Progenitor cell of endocrine pancreas (in vitro differentiated cells): ENCODE measurements around the gene ATP6V1F. TPM values are rescaled to one million over a fixed set of nuclear protein-coding genes. Genes with fewer than 3 reads are reported as not detected.

Experiments used
- DNase-seq: peaks from one replicate; pipeline ENCODE4 v3.0.0; 2021; ENCODE audit warnings: low spot score; ENCODE audit not compliant: unreplicated experiment
- H3K27ac Mint-ChIP-seq: 2 replicates; pipeline ENCODE4 v1.8.0; 2021; ENCODE audit warnings: mild to moderate bottlenecking, moderate library complexity, mixed read lengths
- H3K27me3 Mint-ChIP-seq: 2 replicates; pipeline ENCODE4 v1.8.0; 2021; ENCODE audit warnings: mixed read lengths
- H3K36me3 Mint-ChIP-seq: 2 replicates; pipeline ENCODE4 v1.8.0; 2022; ENCODE audit warnings: mixed read lengths; ENCODE audit not compliant: insufficient read depth
- H3K4me1 Mint-ChIP-seq: 2 replicates; pipeline ENCODE4 v1.8.0; 2021; ENCODE audit warnings: low read depth, mixed read lengths
- H3K4me3 Mint-ChIP-seq: 2 replicates; pipeline ENCODE4 v1.8.0; 2021; ENCODE audit warnings: low read depth, mild to moderate bottlenecking, moderate library complexity, mixed read lengths
- H3K9me3 Mint-ChIP-seq: 2 replicates; pipeline ENCODE4 v1.8.0; 2021; ENCODE audit warnings: low read depth, mixed read lengths
- CTCF ChIP-seq: fragments of 200-600 bp; sonication (generic); IDR thresholded peaks from one replicate; pipeline ENCODE4 v1.5.0; 2021; ENCODE audit warnings: antibody characterized with exemption, mild to moderate bottlenecking; ENCODE audit not compliant: unreplicated experiment
- total RNA-seq: library from RNA; stranded (reverse); gene quantifications from 2 replicates; pipeline ENCODE4 v1.2.1, GENCODE V29; 2021

The ATP6V1F gene
- total RNA-seq, 1 donor from 2014 or later = 119 TPM

DNA sequence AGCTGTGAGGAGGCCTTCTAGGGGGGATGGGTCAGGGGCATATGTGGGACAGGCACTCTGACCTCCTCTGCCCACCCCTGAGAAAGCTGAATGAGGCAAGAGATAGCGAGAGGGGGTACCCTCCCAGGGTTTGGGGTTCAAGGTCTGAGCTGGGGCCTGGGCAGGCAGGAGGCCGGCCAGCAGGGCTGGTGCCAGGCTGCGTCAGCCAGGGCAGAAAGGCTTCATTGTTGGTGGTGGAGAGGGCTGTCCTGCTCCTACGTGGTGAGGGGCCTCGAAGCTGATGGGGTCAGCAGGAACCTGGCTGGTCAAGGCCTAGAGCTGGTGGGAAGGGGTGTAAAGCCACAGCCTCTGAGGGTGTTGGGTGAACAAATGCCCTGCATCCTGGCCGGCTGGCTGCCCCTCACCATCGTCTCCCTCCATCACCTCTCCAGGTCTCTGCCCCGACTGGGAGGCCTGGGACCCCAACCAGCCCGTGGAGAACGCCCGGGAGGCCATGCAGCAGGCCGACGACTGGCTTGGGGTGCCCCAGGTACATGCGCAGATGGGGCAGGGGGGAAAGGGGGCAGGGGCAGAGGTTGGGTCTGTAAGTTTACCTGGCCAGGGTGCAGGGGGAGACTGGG lies 25.8 kb upstream of the ATP6V1F start:
- no peaks in the 10 kb centered on the region for H3K36me3 Mint-ChIP-seq
- no peak overlapping the region for H3K27ac Mint-ChIP-seq
- DNase-seq = no peak
- no peak overlapping the region for H3K4me3 Mint-ChIP-seq
- no peaks in the 10 kb centered on the region for H3K9me3 Mint-ChIP-seq
- H3K4me1 Mint-ChIP-seq = peaks cover 3% of the 10 kb centered on the region
- TF ChIP-seq CTCF = no peak
- peaks cover 20% of the 10 kb centered on the region for H3K27me3 Mint-ChIP-seq

DNA sequence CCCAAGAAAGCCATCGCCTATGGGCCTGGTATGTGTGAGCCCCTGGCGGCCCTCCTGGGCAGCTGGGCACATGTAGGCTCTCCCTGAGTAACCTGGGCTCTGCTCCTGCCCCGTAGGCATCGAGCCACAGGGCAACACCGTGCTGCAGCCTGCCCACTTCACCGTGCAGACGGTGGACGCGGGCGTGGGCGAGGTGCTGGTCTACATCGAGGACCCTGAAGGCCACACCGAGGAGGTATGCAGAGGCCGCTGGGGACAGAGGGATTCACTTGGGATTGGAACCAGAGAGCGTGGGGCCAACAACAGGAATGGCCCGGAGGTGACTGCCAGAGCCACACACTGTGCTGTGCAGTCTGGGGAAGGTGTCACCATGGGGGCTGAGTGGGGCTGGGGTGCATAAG lies 25.1 kb upstream of the ATP6V1F start:
- no peaks in the 10 kb centered on the region for H3K9me3 Mint-ChIP-seq
- H3K4me1 Mint-ChIP-seq = peaks cover 2% of the 10 kb centered on the region
- no peak for DNase-seq
- H3K27me3 Mint-ChIP-seq = peaks cover 16% of the 10 kb centered on the region
- H3K36me3 Mint-ChIP-seq = no peaks in the 10 kb centered on the region
- no peak for TF ChIP-seq CTCF
- no peak overlapping the region for H3K4me3 Mint-ChIP-seq
- H3K27ac Mint-ChIP-seq = no peak overlapping the region

DNA sequence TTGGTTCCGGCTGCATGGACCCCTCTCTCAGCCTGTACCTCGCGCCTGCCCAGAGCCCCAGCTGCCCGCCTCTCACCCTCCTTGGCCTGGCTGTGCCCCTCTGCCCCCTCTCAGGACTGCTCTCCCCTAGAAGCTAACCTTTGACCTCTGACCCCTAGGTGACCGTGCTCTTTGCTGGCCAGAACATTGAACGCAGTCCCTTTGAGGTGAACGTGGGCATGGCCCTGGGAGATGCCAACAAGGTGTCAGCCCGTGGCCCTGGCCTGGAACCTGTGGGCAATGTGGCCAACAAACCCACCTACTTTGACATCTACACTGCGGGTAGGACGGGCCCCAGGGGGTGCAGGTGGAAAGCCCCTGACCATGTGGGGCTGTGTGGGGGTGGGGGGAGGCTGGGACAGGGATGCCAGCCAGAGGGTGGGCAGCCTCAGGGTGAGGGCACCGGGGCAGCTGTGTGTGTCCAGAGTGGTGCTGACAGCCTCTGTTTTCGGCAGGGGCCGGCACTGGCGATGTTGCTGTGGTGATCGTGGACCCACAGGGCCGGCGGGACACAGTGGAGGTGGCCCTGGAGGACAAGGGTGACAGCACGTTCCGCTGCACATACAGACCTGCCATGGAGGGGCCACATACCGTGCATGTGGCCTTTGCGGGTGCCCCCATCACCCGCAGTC lies 24.4 kb upstream of the ATP6V1F start:
- Mint-ChIP-seq H3K4me1 (peaks cover 1% of the 10 kb centered on the region), H3K36me3 (no peaks in the 10 kb centered on the region), H3K9me3 (no peaks in the 10 kb centered on the region), H3K27me3 (peaks cover 14% of the 10 kb centered on the region), H3K4me3 (no peak overlapping the region), H3K27ac (no peak overlapping the region)
- no peak for TF ChIP-seq CTCF
- DNase-seq = no peak

GRCh38 chr7:128838981-128839731 lies 23.5 kb upstream of the ATP6V1F start:
- Mint-ChIP-seq H3K4me1 (no peaks in the 10 kb centered on the region), H3K27ac (no peak overlapping the region), H3K27me3 (peaks cover 7% of the 10 kb centered on the region), H3K36me3 (no peaks in the 10 kb centered on the region), H3K4me3 (no peak overlapping the region), H3K9me3 (no peaks in the 10 kb centered on the region)
- DNase-seq = no peak
- TF ChIP-seq CTCF = no peak

DNA sequence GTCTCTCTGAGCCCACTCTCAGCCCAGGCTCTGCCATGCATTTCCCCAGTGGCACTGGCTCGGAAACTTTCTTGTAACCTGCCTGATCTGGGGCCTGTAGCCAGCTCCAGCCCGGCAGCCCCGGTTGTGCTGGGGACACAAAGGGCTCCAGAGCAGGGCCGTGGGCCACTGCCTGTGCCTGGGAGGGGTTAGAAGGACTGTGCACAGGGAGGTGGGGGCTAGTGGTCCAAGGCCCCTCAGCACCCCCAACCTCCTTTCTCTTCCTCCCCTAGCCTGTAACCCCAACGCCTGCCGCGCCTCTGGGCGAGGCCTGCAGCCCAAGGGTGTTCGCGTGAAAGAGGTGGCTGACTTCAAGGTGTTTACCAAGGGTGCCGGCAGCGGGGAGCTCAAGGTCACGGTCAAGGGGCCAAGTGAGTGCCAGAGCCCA lies 22.9 kb upstream of the ATP6V1F start:
- H3K4me1 Mint-ChIP-seq = no peaks in the 10 kb centered on the region
- no peak overlapping the region for H3K27ac Mint-ChIP-seq
- TF ChIP-seq CTCF = no peak
- no peaks in the 10 kb centered on the region for H3K36me3 Mint-ChIP-seq
- no peak for DNase-seq
- H3K27me3 Mint-ChIP-seq = peaks cover 2% of the 10 kb centered on the region
- H3K9me3 Mint-ChIP-seq = no peaks in the 10 kb centered on the region
- no peak overlapping the region for H3K4me3 Mint-ChIP-seq
